Activated gamma-delta T cell treated with anti-CD3 and anti-CD28 coated beads, Interleukin-2, amount 50 U/mL, for 16 hours (primary cell): ENCODE data around the gene ZNF566.

Experiments used
- DNase-seq: peaks from one replicate; pipeline ENCODE4 v3.0.0-alpha.2; 2020; ENCODE audit warnings: low read depth

The ZNF566 gene

GRCh38 chr19:36441339-36441738 is 48.0 kb downstream of the ZNF566 start:
- no peak for DNase-seq

- no peak for DNase-seq
Observed at GRCh38 chr19:36436531-36436930, 52.8 kb downstream of the ZNF566 start.

- DNase-seq = no peak
Observed at GRCh38 chr19:36423925-36424324, 65.4 kb downstream of the ZNF566 start.

- DNase-seq = no peak
Observed at GRCh38 chr19:36421749-36422481, 67.4 kb downstream of the ZNF566 start.

- no peak for DNase-seq
Observed at GRCh38 chr19:36420961-36421748, 68.2 kb downstream of the ZNF566 start.

GRCh38 chr19:36418287-36419001 is 70.9 kb downstream of the ZNF566 start, which contains the start of gene ZFP82:
TSS of gene ZFP82 (minus strand) at chr19:36418644. CDS start at chr19:36409789, 8,855 bp downstream.
- peak; percentile 63 for DNase-seq

- DNase-seq = no peak
Observed at GRCh38 chr19:36417752-36418286, 71.5 kb downstream of the ZNF566 start.

- no peak for DNase-seq
Observed at GRCh38 chr19:36409841-36410240, 79.5 kb downstream of the ZNF566 start.

GRCh38 chr19:36408101-36408500 is 81.3 kb downstream of the ZNF566 start:
- no peak for DNase-seq

GRCh38 chr19:36404498-36404897 is 84.9 kb downstream of the ZNF566 start:
- no peak for DNase-seq

- DNase-seq = no peak
Observed at GRCh38 chr19:36401475-36401874, 87.9 kb downstream of the ZNF566 start.

GRCh38 chr19:36398571-36398970 is 90.8 kb downstream of the ZNF566 start:
- no peak for DNase-seq
